Stimulated activated CD8-positive, alpha-beta memory T cell treated with anti-CD3 and anti-CD28 coated beads, Interleukin-15, amount 100 ng/mL, for 1 hour (primary cell): Measurements from ENCODE around the gene DNER.
"Not testable (repeated sequence)": the region's sequence is repeated elsewhere in the genome, so short reads cannot be mapped to it uniquely, and the experiment has no call there.

ENCODE experiments used
- DNase-seq: peaks from one replicate; pipeline ENCODE4 v3.0.0-alpha.2; 2020; ENCODE audit warnings: low read depth

Gene DNER

DNA sequence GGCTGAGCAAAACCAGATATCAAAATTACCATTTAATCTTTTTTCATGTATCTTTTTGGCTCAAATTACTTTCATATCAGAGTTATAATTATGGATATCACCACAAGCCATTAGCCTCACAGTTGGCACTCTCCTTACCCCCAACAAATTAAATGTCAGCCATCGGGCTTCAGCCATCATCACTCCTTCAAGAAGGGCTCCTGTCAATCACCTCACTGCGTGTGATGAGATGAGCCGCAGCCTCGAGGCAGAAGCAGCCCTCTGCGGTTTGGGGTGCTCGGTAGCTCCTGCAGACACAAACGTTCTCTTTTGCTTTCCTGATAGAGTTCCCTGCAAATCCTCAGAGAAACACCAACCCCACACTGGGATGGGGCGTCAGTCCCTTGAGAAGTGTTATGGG is 94.1 kb downstream of the DNER start:
- DNase-seq, result no peak

DNA sequence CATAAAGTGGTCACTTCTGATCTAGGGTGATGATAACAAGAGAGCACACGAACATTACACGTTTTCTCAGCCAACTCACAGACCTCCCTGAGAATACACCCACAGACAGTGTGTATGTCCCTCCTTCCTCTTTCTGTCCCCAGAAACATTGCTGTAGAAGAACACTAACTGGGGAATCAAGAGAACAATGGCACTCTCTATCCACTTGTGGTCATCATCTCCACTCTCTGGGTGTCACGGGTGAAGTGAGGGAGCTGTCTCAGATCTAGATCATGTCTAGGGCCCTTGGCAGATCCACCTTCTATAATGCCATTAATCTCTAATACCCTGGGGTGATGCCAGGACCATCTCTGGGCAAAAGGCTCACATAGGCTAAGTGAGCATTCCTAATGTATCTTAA is 97.9 kb downstream of the DNER start:
- no peak for DNase-seq

DNA sequence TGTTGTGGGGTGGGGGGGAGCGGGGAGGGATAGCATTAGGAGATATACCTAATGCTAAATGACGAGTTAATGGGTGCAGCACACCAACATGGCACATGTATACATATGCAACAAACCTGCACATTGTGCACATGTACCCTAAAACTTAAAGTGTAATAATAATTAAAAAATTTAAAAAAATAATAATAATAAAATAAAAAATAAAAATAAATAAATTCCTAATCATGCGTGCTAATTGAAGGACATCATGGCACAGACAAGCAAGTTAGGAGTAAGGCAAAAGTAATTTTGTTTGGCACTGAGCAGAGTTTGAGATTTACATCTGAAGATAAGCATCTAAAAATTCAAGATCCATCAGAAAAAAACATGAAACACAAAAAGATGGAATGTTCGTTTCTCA is 100.3 kb downstream of the DNER start:
- DNase-seq, result not testable (repeated sequence)

DNA sequence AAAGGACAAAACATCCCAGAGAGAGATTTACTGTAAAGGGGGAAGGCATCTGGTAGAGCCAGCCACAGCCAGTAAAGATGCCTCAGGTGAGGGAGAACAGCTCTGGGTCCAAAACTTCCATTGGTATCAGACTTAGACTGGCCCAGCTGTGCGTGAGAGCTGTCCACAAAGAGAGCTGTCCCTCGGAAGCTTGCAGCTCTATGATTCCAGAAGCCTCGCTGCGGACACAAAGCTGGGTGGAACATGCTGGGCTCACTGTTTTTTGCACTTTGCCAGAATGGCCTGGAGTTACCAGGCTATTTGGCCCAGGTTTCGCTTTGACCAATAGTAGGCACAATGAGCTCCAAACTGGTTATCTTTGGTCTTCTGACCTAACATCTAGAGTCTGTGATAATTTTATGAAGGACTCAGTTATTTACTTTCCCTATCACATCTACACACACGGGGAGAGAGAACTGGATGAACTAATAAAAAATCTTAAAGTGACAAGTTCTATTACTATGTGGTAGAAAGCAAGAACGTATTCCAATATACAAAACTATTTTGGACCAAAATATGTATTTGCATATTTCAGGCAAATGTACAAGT is 101.9 kb downstream of the DNER start:
- DNase-seq, result no peak

DNA sequence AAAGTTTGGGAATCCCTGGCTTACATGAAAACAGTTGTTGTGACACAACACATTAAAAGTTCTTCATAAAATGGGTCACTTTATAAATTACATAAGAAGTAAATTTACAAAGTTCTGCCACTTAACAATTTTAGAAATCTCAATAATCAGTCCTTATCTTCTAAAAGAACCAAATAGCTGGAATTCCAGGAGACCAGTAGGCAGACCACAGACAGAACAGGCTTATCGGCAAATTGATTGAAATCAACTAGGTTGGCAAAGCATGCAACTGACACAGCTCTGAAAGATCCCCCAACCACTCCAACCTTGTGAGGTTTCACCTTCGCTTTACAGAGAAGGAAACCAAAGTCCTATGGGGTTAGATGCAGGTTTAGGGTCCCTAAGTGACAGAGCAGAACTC is 103.0 kb downstream of the DNER start:
- DNase-seq, result no peak

DNA sequence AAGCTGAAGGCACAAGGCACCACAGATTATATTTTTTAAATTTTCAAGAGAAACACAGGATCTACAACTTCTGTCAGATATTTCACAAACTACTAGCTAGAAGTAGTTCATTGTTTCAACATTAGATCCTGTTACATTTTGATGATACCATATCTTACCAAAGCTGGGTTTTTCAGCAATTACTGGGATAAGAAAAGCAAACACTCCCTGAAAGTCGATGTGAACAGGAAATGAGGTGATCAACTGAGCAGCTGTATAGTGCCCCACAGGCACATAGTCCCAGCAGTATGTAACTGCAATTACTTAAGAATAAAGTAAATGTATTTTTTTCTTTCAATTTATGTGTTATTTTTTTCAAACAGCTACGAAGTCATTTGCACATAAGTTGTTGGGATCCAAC is 103.5 kb downstream of the DNER start:
- no peak for DNase-seq

DNA sequence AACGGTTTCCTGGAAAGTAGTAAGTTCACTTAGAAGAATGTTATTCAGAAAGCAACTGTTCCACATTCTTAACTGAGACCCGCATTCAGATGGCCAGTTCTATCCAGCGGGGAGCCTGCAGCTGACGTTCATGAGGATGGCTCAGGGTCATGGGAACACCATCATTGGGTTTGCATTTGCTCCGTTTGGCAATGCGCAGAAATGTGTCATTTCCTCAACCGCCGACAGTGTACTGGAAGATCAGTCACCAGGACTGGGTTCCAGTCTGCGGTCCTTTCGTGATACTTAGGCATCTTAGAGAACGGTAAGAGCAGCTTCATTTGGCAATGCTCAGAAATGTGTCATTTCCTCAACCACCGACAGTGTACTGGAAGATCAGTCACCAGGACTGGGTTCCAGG is 104.0 kb downstream of the DNER start:
- DNase-seq, result no peak

DNA sequence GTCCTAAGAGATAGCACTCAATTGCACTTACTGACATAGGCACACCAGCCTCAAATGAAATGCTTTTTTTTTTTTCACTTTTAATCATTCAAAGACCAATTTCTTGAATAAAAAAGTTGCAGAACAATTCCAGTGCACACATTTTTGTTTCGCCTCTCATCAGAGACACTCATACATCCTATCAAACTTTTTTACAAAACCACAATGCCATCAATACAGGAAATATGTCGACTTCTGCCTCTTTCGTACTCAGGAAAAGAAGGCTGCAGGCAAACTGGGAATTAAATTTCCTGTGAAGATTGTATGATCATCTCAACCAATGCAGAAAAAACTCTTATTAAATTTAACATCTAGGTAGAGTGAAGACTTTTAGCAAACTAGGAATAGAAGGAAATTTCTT is 112.4 kb downstream of the DNER start:
- no peak for DNase-seq

DNA sequence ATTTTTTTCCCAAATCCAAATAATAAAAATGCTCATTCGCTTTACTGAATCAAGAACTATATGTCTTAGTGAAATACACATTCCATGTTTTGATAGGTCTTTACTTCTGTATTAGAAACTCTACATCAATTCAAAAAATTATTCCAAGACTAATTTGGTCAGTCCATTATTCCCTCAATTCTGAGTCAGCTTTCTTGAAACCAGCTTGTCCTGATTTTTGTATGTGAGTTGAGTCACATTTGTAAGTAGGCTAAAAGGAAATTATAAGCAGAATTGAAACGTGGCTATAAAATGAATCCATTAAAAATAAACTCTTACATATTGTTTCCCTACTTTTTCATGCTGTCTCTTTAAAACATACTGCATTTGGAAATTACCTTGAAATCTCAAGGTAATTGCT is 113.0 kb downstream of the DNER start:
- no peak for DNase-seq

DNA sequence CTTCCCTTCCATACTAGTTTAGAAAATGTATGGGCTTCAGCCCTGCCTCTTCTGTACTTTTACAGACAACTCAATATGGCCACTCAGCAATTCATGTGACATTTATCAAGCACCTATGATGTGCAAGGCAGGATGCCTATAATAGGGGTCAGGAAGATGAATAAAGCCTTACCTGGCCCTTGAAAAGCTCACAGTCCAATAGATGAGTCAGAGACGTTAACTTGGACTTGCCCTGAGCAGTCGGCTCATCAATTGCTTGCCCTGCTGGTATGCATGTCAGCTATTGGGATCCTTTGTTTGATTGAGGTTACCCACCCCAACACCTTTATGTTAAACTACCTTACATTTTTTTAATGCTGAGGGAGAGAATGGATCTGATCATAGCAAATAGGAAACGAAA is 116.1 kb downstream of the DNER start:
- no peak for DNase-seq

DNA sequence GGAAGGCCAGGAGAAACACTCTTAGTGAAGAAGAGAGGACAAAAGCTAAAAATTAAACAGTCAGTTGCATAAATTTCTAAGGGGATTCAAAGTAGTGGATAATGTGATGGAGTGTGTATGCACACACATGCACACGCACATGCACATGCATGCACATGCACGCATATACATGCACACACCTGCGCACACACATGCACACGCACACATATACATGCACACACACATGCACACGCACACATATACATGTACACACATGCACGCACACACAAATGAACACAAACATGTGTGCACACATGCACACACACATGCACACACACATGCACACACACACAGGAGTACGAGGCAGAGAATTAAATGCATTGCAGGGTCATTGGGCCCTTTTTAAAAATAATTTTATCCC is 117.6 kb downstream of the DNER start:
- no peak for DNase-seq

DNA sequence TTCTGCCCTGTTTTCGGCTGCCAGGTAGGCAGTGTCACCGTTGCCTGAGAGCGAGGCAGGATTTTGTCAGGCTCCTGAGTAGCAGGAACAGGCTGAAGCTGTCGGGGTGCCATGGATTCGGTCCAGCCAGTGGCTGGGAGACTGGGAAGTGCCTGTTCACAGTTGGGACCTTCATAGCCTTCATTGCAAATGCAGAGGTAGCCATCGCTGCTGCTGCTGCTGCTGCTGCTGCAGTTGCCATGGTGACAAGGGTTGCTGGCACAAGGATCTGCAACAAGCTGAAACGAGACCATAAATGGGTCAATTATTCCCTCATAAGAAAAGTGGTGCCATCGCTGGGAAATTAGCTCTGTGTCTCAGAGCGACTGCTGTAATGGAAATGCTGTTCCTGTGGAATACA is 122.7 kb downstream of the DNER start:
- no peak for DNase-seq

DNA sequence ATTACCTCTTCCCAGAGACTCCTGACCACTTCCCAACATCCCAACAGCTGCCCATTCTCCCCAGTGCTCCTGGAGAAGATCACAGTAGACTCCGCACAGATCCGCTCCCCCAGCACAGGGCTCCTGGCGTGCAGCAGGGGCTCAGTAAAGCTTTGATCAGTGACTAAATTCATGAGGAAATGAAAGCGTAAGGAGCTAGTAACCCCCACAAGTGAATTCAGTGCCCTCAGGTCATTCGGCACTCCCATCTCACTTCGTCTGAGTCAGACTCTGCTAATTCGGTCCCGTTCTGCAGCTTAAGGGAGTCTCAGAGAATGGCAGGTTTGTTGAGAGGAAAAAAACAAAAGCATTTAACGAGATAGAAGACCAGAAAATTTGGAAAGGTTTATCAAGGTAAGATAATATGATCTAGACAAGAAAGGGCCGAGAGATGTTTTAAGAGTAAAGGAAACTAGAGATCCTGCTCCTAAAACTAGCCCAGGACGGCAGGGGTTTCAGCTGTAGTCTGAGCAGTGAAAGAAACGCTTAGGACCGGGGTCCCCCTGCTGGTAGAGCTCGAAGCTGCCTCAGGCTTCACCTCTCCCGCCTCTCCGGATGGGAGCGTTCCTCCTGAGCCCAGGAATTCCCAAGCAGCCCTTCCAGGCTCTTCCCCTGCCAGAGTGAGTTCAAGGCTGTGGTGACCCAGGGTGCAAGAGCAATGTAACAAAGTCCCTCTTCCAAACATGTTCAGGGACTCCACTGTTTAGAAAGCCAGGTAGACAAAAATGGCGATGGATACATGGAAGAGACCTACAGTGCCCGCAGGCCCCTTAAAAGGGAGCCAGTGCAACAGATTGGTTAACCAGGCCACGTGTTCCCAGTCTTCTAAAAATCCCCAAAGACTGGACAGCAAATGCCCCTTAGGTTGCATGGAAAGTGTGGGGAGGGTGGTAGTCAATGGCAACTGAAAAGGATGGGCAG is 127.3 kb downstream of the DNER start:
- DNase-seq, result no peak

DNA sequence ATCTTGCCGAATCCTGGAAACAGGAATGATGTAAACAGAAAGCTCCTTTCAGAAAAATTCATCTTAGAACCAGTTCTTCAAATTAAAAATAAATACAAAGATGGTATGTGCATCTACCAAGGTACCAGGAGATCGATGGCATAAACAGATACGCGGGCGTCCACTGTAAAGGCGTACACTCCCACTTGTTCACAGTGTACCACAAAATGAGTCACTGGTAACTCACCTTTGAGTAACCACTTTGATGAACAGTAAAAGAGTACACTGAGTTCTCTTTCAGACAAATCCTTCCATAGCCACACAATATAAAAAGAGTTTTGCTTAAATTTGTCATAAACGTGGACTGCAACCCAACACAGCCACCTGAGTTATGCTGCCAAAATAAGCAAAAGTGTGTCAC is 128.3 kb downstream of the DNER start:
- no peak for DNase-seq

DNA sequence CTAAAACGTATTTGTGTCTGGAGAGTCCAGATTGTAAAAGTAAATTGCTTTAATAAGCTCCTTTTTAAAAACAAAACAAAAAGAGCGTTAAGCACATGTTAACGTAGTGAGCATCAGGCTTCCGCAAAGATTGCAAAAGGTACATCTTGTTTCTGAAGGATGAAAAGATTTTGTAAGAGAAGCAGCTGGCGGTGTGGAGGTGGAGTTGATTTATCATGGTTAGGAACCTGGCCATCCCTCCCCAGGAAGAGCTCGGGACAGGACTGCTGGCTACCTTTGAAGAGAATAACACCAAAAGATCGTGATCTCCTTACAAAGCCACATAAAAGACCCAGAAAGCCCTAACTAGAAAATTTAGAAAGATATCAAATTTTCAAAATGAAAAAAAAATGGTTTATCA is 132.2 kb downstream of the DNER start:
- DNase-seq, result no peak

DNA sequence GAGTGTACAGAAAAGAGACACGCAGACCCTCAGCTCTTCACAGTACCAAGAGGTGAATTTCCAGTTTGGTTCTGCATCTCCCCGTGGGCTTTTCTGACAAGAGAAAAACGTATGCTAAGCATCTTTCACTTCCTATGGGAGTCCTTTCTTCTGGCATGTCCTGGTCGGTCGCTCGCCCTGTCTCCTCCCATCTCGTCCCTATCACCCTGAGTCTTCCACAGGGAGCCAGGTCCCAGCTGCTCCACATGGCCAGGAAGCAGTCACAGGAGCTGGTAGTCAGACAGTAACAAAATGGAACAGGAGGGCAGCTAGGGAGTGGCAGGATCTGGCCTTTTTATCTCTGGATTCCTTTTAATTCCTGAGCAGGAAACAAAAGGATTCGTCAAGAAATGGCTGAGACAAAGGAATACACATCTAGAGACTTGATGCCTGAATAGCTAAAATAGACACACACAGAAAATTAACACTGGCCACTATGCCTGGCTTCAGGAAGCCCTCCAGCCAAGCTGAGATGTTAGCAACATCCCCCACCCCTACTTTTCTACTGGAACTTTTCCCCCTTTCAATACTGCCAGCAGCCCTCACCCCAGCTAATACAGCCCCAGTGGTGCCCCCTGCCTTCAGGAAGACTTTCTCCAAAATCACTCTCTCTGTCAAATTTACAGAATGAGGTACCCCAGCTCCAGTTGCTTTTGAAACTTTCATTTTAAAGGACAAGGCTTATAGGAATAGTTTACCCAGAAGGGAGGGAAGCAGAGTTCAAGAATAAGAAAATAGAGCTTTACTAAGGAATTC is 136.1 kb downstream of the DNER start:
- no peak for DNase-seq

DNA sequence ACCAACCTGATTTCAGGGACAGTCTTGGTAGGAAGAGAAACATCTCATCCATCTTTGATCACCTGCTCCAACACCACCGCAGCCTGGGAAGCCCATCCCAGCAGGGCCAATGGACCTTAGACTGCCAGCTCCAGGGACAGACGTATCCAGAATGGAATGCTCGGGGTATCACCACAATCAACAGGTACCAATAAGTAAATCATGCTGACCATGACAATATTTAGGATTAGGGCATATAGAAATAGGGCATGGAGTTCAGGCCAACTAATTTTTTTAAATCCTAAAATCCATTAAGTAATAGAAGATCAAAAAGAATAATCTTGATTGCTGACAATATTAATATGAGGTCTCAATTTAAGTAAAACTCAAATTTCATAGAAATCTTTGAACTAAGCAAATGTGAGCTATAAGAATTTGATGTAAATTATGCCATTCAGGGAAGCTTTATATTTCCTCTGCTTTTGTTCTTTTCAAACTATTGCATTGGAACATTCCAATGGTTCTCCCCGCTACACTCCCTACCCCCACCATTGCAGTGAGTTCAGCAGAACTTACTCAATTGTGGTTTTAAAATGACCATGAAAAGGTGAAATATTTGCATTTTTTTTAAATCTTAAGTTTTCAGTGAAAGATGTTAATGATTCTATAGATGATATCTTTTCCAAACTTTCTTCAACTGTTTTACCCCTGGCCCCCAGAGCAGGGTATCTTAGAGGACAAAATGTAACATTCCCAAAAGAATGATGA is 138.6 kb downstream of the DNER start:
- no peak for DNase-seq

DNA sequence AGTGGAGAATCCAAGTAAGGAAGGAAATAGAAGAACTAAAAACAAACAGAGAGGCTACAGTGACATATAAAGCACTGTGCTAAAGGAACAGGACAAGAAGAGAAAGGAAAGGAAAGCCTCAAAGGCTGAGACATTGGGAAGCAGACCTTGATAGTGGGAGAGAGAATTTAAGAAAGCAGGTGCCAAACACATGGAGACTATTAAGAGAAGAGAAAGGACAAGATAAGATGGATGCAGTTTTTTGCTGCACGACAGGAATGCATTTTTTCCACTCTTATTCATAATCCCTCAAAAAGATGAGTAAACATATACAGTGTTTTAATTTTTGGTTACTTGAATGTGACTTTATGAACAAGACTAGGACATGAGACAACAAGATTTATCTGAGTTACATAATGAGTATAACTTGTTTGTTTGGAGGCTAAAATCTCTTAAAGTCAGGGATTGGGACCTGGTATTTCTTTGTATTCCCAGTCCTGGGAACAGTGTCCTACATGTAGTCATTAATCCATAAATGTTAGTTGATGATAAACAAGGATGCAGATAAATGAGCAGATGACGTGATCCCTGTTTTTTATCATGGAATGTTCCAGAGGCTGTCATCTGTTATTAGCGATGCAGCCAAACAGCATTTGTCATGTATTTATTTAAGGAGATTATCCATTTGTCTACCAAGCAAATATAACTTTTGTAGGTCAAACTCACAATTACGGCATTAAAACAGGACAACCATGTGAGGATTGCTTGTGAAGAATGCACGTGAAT is 141.7 kb downstream of the DNER start:
- DNase-seq, result no peak

DNA sequence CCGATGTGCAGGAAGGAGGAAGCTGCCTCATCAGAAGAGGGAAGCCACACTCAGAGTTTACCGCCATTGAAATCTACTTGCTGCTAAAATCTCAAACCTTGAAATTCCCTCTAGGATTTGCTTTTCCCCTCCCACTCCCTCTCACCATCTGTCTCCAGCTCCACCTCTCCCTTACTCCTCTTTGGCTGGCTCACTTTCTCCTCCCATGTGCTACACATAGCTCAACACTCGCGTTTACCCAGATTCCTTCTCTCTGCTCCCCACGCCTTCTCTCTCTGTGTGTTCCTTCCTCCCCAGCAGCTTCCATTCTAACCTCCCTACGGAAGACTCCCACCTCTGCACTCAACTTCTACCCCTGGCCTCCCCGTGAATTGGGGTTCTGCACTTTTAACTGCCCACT is 143.1 kb downstream of the DNER start:
- no peak for DNase-seq

DNA sequence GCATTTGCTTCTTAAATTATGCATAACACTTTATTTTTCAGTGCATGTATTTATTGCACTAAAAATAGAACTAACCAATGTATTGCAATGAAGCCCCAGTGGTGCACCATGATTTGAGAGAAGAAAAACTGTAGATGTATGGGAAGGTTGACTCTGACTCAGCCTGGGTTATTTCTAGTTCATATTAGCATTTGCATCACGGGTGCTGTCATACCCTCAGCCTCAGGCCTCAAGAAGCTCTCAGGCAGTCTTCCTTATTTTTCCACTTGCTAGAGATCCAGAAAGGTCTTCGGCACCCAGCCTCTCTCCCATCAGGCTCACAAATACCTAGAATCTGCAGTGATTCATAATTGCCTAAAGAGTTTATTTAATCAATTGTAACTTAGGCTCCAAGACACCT is 148.0 kb downstream of the DNER start:
- DNase-seq, result no peak

DNA sequence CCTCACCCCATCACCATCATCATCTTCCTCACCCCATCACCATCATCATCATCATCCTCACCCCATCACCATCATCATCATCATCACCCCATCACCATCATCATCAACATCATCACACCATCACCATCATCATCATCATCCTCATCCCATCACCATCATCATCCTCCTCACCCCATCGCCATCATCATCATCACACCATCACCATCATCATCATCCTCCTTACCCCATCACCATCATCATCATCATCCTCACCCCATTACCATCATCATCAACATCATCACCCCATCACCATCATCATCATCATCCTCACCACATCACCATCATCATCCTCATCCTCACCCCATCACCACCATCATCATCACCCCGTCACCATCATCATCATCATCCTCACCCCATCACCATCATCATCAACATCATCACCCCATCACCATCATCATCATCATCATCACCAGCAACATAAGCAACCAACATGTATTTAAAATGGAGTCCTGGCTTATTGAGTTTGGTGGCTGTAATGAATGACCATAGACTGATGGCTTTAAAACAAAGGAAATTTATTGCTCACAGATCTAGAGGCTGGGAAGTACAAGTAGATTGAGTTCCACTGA is 150.0 kb downstream of the DNER start:
- no peak for DNase-seq
